Measurements from ENCODE around the gene DRC3.

- no peak for TF ChIP-seq CTCF (IDR thresholded peaks at IDR 0.05; ENCODE audit: low read length)
- no peak for TF ChIP-seq EZH2 (optimal IDR thresholded peaks at IDR 0.05; ENCODE audit: low read depth, low read length)
These were observed 25.4 kb upstream of the DRC3 start for GRCh38 chr17:17947309-17947708.
